Sciatic nerve (tissue), 2 donors: ENCODE results near the gene GRID2. TPM values are rescaled to one million over a fixed set of nuclear protein-coding genes. Genes with fewer than 3 reads are reported as not detected.
"Not testable (repeated sequence)": the region's sequence is repeated elsewhere in the genome, so short reads cannot be mapped to it uniquely, and the experiment has no call there.

Source experiments
- ATAC-seq: fragments of 200-7000 bp; cut with Tn5 transposase; one replicate; pipeline ENCODE4 v1.9.1; 2020; ENCODE audit warnings: mild to moderate bottlenecking, moderate library complexity
- DNase-seq: peaks from one replicate; pipeline ENCODE4 v3.0.0-alpha.2; 2020; ENCODE audit warnings: low spot score
- intact Hi-C: fragments of 100-400 bp; cut with DNase I; formaldehyde crosslinking; loops from one replicate; pipeline ENCODE4 v1.14.2; 2022
- total RNA-seq: library from RNA; stranded (reverse); fragmentation: NEBNext Ultra II Directional; extraction: Animal tissue kit (Norgen Biotek cat#: 25700); gene quantifications from one replicate; pipeline ENCODE4 v1.2.1, GENCODE V29; 2021
- donor health status: DM: no; HTN: no; CAD: no.
- donor health status: DM: no; HTN: no; CAD: no.

The GRID2 gene
- total RNA-seq, result 1.4 TPM

- DNase-seq (no peak), ATAC-seq (peak; percentile 42)
- intact Hi-C loops, result no loop called here
These were observed at the start of gene GRID2 for GRCh38 chr4:92303621-92304027. Gene GRID2 (plus strand): TSS chr4:92303966.

- ATAC-seq, result no peak
- DNase-seq, result no peak
- intact Hi-C loops, result no loop called here
These were observed 49.6 kb upstream of the GRID2 start for GRCh38 chr4:92253986-92254671.

GRCh38 chr4:92254767-92255442 lies 48.9 kb upstream of the GRID2 start:
- no peak for ATAC-seq
- intact Hi-C loops, result no loop called here
- no peak for DNase-seq

GRCh38 chr4:92255920-92256244 lies 47.9 kb upstream of the GRID2 start:
- intact Hi-C loops, result no loop called here
- no peak for DNase-seq
- ATAC-seq, result no peak

GRCh38 chr4:92257931-92258857 lies 45.6 kb upstream of the GRID2 start:
- ATAC-seq (no peak), DNase-seq (no peak)
- intact Hi-C loops, result no loop called here

GRCh38 chr4:92261256-92261655 lies 42.5 kb upstream of the GRID2 start:
- DNase-seq (no peak), ATAC-seq (no peak)
- intact Hi-C loops, result no loop called here

GRCh38 chr4:92262371-92262770 lies 41.4 kb upstream of the GRID2 start:
- intact Hi-C loops, result no loop called here
- no peak for DNase-seq
- ATAC-seq, result no peak

GRCh38 chr4:92263010-92263409 lies 40.8 kb upstream of the GRID2 start:
- intact Hi-C loops, result no loop called here
- DNase-seq, result no peak
- no peak for ATAC-seq

- intact Hi-C loops, result no loop called here
- no peak for ATAC-seq
- DNase-seq, result no peak
These were observed 40.2 kb upstream of the GRID2 start for GRCh38 chr4:92263575-92263974.

- intact Hi-C loops, result no loop called here
- no peak for ATAC-seq
- DNase-seq, result no peak
These were observed 39.6 kb upstream of the GRID2 start for GRCh38 chr4:92264163-92264562.

- ATAC-seq (peak; percentile 41), DNase-seq (no peak)
- intact Hi-C loops, result no loop called here
These were observed 38.7 kb upstream of the GRID2 start for GRCh38 chr4:92265021-92265420.

- no peak for ATAC-seq
- intact Hi-C loops, result no loop called here
- no peak for DNase-seq
These were observed 38.0 kb upstream of the GRID2 start for GRCh38 chr4:92265798-92266197.

- ATAC-seq, result no peak
- intact Hi-C loops, result no loop called here
- DNase-seq, result no peak
These were observed 37.2 kb upstream of the GRID2 start for GRCh38 chr4:92266521-92266920.

GRCh38 chr4:92268642-92269041 lies 35.1 kb upstream of the GRID2 start:
- DNase-seq, result no peak
- intact Hi-C loops, result no loop called here
- no peak for ATAC-seq

- no peak for DNase-seq
- no peak for ATAC-seq
- intact Hi-C loops, result no loop called here
These were observed 32.9 kb upstream of the GRID2 start for GRCh38 chr4:92270908-92271307.

GRCh38 chr4:92271551-92271950 lies 32.2 kb upstream of the GRID2 start:
- DNase-seq, intact Hi-C loops, ATAC-seq: not testable (repeated sequence)

- ATAC-seq, intact Hi-C loops, DNase-seq: not testable (repeated sequence)
These were observed 26.5 kb upstream of the GRID2 start for GRCh38 chr4:92277057-92277881.

- intact Hi-C loops, result no loop called here
- no peak for DNase-seq
- ATAC-seq, result no peak
These were observed 24.5 kb upstream of the GRID2 start for GRCh38 chr4:92279296-92279695.

GRCh38 chr4:92299152-92299551 lies 4.6 kb upstream of the GRID2 start:
- ATAC-seq (no peak), DNase-seq (no peak)
- intact Hi-C loops, result no loop called here
